ENCODE measurements around the gene HPDL. TPM values are rescaled to one million over a fixed set of nuclear protein-coding genes. Genes with fewer than 3 reads are reported as not detected.

Gene HPDL
- polyA plus RNA-seq, 1 experiment: 0.22 TPM

DNA sequence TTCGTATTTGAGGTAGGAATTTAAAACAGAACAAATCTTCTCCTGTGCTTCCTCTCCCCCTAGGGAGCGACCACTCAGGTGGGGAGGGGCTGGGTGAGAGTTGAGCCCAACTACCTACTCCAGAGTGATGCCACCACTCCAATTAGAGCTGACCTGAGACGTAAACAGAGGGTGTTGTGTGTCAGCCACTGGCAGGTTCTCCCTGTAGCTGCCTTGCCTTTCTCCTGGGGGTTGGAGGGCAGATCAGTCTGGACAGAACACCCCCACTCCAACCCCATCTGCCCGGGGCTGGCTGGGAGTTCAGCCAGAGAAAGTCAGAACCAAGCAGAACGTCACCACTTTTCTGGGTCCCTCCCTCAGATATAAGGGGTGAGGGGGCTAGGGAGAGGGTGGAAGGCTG, 2.0 kb downstream of the HPDL start:
- CTCF ChIA-PET: interaction anchor here (0.6 to 1.4 kb wide), 2 partner anchors 25 to 314 kb away, joined by 4 to 11 read pairs; no protein-coding TSS in a partner anchor
- POLR2A ChIA-PET: interaction anchor here (0.6 to 1.3 kb wide), 2 partner anchors 11 to 181 kb away, joined by 4 to 13 read pairs; partner anchors contain the start of genes MUTYH and TOE1
- Histone ChIP-seq H3K27me3 (ENCODE audit: control insufficient read depth, insufficient read depth, low read length) (no peaks in the 10 kb centered on the region), H3K4me3 (ENCODE audit: low read depth, low read length) (no peak overlapping the region), H3K27ac (ENCODE audit: low read depth, low read length) (no peak overlapping the region), H3K9me3 (ENCODE audit: control insufficient read depth, insufficient read depth, low read length) (no peaks in the 10 kb centered on the region; the same call in 1 of the 2 replicates)
- TF ChIP-seq, protein P1, sequence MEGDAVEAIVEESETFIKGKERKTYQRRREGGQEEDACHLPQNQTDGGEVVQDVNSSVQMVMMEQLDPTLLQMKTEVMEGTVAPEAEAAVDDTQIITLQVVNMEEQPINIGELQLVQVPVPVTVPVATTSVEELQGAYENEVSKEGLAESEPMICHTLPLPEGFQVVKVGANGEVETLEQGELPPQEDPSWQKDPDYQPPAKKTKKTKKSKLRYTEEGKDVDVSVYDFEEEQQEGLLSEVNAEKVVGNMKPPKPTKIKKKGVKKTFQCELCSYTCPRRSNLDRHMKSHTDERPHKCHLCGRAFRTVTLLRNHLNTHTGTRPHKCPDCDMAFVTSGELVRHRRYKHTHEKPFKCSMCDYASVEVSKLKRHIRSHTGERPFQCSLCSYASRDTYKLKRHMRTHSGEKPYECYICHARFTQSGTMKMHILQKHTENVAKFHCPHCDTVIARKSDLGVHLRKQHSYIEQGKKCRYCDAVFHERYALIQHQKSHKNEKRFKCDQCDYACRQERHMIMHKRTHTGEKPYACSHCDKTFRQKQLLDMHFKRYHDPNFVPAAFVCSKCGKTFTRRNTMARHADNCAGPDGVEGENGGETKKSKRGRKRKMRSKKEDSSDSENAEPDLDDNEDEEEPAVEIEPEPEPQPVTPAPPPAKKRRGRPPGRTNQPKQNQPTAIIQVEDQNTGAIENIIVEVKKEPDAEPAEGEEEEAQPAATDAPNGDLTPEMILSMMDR (IDR thresholded peaks at IDR 0.05; ENCODE audit: low read depth, low read length): no peak
- DNase-seq (ENCODE audit: low read depth, low spot score): no peak

DNA sequence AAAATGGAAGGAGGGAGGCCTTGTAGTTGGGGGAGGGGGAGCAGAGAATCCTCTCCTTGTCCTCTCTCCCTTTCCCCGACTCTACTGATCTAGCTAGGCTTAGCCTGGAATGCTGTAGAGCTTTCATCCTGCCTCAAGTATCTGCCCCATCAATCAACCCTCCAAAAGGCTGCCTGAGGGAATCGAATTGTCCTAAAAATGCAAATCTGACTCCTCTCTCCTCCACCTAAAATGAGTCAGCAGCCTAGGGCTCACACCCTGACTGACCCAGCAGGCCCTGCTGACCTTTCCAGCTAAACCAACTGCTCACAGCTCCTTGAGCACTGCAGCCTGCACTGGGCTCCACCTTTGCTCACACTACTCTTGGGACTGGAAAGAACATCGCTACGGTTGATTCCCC, 2.8 kb downstream of the HPDL start:
- no peaks in the 10 kb centered on the region; the same call in 1 of the 2 replicates for H3K9me3 ChIP-seq (ENCODE audit: control insufficient read depth, insufficient read depth, low read length)
- no peak overlapping the region for H3K4me3 ChIP-seq (ENCODE audit: low read depth, low read length)
- ChIA-PET CTCF (interaction anchor here (1.4 kb wide), 1 partner anchor 26 kb away, joined by 11 read pairs; no protein-coding TSS in a partner anchor), POLR2A (interaction anchor here (1.3 kb wide), 1 partner anchor 10 kb away, joined by 13 read pairs; the partner anchor contains the start of genes MUTYH and TOE1)
- no peak overlapping the region for H3K27ac ChIP-seq (ENCODE audit: low read depth, low read length)
- TF ChIP-seq, protein P1 (IDR thresholded peaks at IDR 0.05; ENCODE audit: low read depth, low read length): no peak
- no peak for DNase-seq (ENCODE audit: low read depth, low spot score)
- H3K27me3 ChIP-seq (ENCODE audit: control insufficient read depth, insufficient read depth, low read length): no peaks in the 10 kb centered on the region

DNA sequence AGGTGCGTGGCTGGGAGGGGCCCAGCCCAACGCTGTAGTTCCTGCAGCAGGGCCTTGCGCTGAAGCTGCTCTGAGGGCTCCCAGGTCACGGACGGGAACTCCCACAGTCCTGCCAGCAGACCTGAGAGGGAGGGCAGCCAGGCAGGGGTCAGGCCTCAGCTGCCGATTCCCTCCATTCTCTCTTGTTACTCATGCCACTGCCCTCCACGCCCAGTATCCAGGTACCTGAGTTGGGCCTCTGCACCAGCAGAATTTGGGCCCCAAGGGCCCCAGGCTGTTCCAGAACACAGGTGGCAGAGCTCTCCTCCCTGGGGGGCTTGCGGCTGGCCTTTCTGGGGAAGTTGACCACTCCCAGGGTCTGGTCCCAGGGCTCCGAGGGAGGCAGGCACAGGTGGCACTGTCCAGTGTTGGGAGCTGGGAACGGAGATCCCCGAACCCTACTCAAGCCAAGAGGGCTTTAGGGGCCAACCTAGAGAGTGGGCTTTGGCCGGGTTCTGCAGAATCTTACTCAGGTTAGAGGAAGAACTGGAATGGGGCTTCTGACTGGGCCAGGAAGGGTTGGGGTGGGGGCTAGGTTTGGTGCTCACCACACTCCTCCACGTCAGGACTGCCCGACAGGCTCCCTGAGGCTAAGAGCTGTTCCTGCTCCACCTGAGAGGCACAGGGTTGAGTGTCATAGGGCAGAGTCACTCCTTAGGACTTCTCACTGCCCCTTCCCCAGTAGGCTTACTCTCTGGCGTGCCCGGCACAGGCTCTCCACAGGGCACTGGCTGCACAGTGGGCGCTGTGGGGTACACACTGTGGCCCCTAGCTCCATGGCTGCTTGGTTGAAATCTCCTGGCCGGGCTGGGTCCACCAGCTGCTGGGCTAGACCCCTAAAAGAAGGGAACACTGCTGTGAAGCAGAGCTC, 5.0 kb downstream of the HPDL start:
- ChIA-PET POLR2A (no interaction called here), CTCF (interaction anchor here (1.0 kb wide), 1 partner anchor 27 kb away, joined by 3 read pairs; no protein-coding TSS in a partner anchor)
- Histone ChIP-seq H3K27me3 (ENCODE audit: control insufficient read depth, insufficient read depth, low read length) (no peaks in the 10 kb centered on the region), H3K4me3 (ENCODE audit: low read depth, low read length) (no peak overlapping the region), H3K27ac (ENCODE audit: low read depth, low read length) (no peak overlapping the region), H3K9me3 (ENCODE audit: control insufficient read depth, insufficient read depth, low read length) (no peaks in the 10 kb centered on the region; the same call in 1 of the 2 replicates)
- TF ChIP-seq, protein P1 (IDR thresholded peaks at IDR 0.05; ENCODE audit: low read depth, low read length): no peak
- DNase-seq (ENCODE audit: low read depth, low spot score): no peak

DNA sequence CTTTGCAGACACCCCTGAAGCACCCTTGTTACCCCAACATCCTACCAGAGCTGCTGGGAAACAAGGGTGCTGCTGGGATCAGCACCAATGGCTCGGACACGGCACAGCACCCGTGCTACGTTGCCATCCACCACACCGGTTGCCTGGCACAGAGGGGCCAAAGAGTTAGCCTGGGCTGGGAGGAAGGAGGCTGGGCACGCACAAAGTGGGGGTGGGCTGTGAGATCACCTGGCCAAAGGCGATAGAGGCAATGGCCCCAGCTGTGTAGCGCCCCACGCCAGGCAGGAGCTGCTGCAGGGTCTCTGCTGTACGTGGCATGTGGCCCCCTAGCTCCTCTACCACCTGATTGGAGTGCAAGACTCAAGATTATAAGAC, 5.6 kb downstream of the HPDL start:
- no peak overlapping the region for H3K27ac ChIP-seq (ENCODE audit: low read depth, low read length)
- POLR2A ChIA-PET: no interaction called here
- CTCF ChIA-PET: interaction anchor here (1.0 kb wide), 1 partner anchor 27 kb away, joined by 3 read pairs; no protein-coding TSS in a partner anchor

More for the DNA sequence above, 5.6 kb downstream of the HPDL start:
- Histone ChIP-seq H3K4me3 (ENCODE audit: low read depth, low read length) (no peak overlapping the region), H3K9me3 (ENCODE audit: control insufficient read depth, insufficient read depth, low read length) (no peaks in the 10 kb centered on the region; the same call in 1 of the 2 replicates), H3K27me3 (ENCODE audit: control insufficient read depth, insufficient read depth, low read length) (no peaks in the 10 kb centered on the region)
- DNase-seq (ENCODE audit: low read depth, low spot score): no peak
- TF ChIP-seq, protein P1 (IDR thresholded peaks at IDR 0.05; ENCODE audit: low read depth, low read length): no peak

Data from AG04450 (cell line).